DND-41 (cell line): ENCODE results near the gene SEPTIN10.

Source experiments
- EZH2 ChIP-seq: IDR thresholded peaks from 3 replicates; pipeline ENCODE4 v1.6.1; 2012; ENCODE audit warnings: borderline replicate concordance, low read depth, mild to moderate bottlenecking, moderate library complexity, low read length, inconsistent platforms; ENCODE audit not compliant: severe bottlenecking
- TF ChIP-seq, protein P1 (sequence below): IDR thresholded peaks from 2 replicates; pipeline ENCODE4 v1.5.1; 2012; ENCODE audit warnings: borderline replicate concordance, low read length, moderate library complexity, mild to moderate bottlenecking; ENCODE audit not compliant: poor library complexity, severe bottlenecking; ENCODE audit errors: extremely low read depth

DNA sequence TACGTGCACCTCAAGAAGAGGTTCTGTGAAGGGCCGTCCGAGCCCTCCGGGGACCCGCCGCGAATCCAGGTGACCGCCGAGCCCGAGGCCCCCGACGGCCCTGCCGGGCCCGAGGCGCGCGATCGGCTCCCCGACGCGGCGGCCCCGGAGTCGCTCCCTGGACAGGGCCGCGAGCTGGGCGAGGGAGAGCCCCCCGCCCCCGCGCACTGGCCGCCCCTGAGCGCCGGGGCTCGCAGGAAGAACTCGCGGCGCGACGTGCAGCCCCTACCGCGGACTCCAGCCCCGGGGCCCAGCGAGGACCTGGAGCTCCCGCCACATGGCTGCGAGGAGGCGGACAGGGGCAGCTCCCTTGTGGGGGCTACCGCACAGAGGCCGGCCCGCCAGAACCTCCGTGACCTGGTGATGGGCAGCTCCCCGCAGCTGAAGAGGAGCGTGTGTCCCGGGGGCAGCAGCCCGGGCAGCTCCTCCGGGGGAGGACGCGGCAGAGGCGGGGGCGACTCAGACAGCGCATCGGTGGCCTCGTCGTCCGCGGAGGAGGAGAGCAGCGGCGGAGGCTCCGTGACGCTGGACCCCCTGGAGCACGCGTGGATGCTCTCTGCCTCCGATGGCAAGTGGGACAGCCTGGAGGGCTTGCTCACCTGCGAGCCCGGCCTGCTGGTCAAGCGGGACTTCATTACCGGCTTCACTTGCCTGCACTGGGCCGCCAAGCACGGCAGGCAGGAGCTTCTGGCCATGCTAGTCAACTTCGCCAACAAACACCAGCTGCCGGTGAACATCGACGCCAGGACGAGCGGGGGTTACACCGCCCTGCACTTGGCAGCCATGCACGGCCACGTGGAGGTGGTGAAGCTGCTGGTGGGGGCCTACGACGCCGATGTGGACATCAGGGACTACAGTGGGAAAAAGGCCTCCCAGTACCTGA, 1.2 kb upstream of the SEPTIN10 start:
- TF ChIP-seq, protein P1, sequence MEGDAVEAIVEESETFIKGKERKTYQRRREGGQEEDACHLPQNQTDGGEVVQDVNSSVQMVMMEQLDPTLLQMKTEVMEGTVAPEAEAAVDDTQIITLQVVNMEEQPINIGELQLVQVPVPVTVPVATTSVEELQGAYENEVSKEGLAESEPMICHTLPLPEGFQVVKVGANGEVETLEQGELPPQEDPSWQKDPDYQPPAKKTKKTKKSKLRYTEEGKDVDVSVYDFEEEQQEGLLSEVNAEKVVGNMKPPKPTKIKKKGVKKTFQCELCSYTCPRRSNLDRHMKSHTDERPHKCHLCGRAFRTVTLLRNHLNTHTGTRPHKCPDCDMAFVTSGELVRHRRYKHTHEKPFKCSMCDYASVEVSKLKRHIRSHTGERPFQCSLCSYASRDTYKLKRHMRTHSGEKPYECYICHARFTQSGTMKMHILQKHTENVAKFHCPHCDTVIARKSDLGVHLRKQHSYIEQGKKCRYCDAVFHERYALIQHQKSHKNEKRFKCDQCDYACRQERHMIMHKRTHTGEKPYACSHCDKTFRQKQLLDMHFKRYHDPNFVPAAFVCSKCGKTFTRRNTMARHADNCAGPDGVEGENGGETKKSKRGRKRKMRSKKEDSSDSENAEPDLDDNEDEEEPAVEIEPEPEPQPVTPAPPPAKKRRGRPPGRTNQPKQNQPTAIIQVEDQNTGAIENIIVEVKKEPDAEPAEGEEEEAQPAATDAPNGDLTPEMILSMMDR: no peak
- TF ChIP-seq EZH2: no peak
